Measurements from ENCODE around the gene PHLDA1.

The PHLDA1 gene

DNA sequence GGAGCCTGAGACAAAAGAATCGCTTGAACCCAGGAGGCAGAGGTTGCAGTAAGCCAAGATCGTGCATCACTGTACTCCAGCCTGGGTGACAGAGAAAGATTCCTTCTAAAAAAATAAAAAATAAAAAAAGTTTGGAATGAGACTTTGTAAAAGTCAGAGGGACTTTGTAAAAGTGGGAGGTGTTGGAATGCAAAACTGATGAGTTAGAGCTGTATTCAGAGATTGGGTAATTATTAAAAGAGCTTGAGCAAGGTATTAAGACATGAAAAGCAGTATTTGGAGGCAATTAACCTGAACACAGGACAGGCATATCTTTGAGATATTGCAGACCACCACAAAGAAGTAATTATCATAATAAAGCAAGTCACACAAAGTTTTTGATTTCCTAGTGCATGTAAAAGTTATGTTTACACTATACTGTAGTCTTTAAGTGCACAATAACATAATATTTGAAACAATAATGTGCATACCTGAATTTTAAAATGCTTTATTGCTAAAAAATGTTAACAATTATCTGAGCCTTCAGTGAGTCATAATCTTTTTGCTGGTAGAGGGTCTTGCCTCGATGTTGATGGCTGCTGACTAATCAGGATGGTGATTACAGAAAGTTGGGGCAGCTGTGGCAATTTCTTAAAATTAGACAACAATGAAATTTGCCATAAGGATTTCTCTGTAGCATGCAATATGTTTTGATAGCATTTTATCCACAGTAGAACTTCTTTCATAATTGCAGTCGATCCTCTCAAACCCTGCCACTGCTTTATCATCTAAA lies 33.1 kb downstream of the PHLDA1 start:
- ChIA-PET CTCF (interaction anchor here (0.8 kb wide), 1 partner anchor 15 kb away, joined by 3 read pairs; no protein-coding TSS in a partner anchor), POLR2A (no interaction called here)
- no peak for DNase-seq (ENCODE audit: low read depth, low spot score)
- no peak overlapping the region for H3K4me3 ChIP-seq (ENCODE audit: low read depth, low read length)
- TF ChIP-seq, protein P1, sequence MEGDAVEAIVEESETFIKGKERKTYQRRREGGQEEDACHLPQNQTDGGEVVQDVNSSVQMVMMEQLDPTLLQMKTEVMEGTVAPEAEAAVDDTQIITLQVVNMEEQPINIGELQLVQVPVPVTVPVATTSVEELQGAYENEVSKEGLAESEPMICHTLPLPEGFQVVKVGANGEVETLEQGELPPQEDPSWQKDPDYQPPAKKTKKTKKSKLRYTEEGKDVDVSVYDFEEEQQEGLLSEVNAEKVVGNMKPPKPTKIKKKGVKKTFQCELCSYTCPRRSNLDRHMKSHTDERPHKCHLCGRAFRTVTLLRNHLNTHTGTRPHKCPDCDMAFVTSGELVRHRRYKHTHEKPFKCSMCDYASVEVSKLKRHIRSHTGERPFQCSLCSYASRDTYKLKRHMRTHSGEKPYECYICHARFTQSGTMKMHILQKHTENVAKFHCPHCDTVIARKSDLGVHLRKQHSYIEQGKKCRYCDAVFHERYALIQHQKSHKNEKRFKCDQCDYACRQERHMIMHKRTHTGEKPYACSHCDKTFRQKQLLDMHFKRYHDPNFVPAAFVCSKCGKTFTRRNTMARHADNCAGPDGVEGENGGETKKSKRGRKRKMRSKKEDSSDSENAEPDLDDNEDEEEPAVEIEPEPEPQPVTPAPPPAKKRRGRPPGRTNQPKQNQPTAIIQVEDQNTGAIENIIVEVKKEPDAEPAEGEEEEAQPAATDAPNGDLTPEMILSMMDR (IDR thresholded peaks at IDR 0.05; ENCODE audit: insufficient read depth, low read length, missing control alignments), result no peak

DNA sequence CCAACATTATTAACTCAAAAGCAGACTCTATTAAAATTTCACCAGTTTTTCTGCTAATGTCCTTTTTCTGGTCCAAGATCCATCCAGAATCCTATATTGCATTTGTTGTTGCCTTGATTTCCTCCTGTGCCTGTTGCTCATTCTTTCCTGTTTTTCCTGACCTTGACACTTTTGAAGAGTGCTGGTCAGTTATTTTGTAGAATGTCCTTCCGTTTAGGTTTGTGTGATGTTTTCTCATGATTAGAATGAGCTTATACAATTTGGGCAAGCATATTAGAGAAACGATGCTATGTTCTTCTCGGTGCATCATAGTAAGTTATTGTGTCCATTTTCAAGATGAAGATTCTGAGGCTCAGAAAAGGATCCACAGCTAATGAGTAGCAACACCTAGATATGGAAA lies 33.9 kb downstream of the PHLDA1 start:
- CTCF ChIA-PET, result no interaction called here
- DNase-seq (ENCODE audit: low read depth, low spot score), result no peak
- TF ChIP-seq, protein P1 (IDR thresholded peaks at IDR 0.05; ENCODE audit: insufficient read depth, low read length, missing control alignments), result no peak
- H3K4me3 ChIP-seq (ENCODE audit: low read depth, low read length), result no peak overlapping the region
- POLR2A ChIA-PET, result no interaction called here

DNA sequence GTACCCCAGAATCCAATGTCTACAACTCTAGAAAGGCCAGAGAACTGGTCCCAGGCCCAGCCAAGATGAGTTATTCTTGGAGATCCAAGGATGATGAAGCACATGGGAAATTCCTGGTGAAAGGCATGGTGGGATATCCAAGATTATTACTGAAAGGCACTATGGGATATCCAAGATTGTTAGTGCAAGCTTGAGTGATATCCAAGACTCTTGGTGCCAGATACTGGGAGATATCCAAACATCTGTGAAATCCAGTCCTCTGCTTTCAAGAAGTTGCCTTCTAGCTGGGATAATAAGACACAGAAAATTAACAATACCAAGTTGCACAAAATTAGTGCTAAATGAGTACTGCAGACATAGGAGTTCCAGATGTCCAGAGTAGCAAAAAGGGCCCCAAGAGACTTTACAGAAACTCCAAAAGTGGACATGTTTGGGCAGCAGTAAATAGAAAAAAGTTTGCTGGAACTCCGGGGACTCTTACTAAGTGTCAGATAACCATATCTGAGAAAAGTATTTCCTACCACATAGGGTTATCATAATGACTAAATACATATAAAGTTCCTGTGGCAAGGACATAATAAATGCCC lies 34.6 kb downstream of the PHLDA1 start:
- H3K4me3 ChIP-seq (ENCODE audit: low read depth, low read length), result no peak overlapping the region
- POLR2A ChIA-PET, result no interaction called here
- DNase-seq (ENCODE audit: low read depth, low spot score), result no peak
- CTCF ChIA-PET, result no interaction called here
- TF ChIP-seq, protein P1 (IDR thresholded peaks at IDR 0.05; ENCODE audit: insufficient read depth, low read length, missing control alignments), result no peak

DNA sequence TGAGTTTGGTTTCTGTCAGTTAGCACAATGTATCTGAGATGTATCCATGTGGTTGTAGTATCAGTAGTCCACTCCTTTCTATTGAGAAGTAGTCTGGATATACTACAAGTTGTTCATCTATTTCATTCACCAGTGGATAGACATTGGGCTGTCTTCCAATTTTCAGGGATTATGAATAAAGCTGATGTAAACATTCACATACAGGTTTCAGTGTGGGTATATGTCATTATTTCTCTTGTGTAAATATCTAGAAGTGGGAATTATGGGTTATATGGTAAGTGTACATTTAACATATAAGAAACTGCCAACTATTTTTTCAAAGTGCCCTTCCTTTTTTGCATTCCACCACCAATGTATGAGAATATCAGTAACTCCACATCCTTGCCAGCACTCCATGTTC lies 35.9 kb downstream of the PHLDA1 start:
- no peak overlapping the region for H3K4me3 ChIP-seq (ENCODE audit: low read depth, low read length)
- DNase-seq (ENCODE audit: low read depth, low spot score), result no peak
- POLR2A ChIA-PET, result no interaction called here
- TF ChIP-seq, protein P1 (IDR thresholded peaks at IDR 0.05; ENCODE audit: insufficient read depth, low read length, missing control alignments), result no peak
- CTCF ChIA-PET, result no interaction called here

DNA sequence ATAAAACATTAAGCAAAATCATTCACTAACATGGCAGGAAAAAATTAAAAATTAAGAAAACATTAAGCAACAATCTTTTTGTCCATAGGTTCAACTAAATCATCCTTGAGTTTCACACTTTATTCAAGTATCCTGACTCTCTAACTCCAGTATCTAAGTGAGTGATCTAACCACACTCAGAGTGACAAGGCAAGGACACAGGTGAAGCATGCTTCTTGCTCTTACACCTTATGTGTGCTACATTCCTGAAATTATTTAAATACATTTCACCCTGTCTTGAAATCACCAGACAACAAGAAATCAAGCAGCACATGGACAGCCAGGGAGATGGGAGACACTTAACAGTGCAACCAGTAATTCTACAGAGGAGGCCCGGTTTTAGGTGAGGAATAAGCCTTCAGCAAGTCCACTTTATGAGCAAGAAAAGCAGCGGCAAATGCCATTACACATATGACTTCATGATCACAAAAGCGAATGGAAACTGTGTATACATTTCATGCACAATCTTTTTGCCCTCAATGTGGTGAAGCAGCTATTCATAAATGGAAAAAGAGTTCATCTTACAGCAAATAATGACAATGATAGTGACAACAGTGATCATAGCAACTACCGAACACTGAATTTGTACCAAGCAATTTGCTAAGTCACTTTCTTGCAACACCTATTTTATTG lies 37.4 kb downstream of the PHLDA1 start:
- H3K4me3 ChIP-seq (ENCODE audit: low read depth, low read length), result no peak overlapping the region
- TF ChIP-seq, protein P1 (IDR thresholded peaks at IDR 0.05; ENCODE audit: insufficient read depth, low read length, missing control alignments), result no peak
- no peak for DNase-seq (ENCODE audit: low read depth, low spot score)
- POLR2A ChIA-PET, result no interaction called here
- CTCF ChIA-PET, result interaction anchor here (1.1 kb wide), 1 partner anchor 9 kb away, joined by 3 read pairs; no protein-coding TSS in a partner anchor

DNA sequence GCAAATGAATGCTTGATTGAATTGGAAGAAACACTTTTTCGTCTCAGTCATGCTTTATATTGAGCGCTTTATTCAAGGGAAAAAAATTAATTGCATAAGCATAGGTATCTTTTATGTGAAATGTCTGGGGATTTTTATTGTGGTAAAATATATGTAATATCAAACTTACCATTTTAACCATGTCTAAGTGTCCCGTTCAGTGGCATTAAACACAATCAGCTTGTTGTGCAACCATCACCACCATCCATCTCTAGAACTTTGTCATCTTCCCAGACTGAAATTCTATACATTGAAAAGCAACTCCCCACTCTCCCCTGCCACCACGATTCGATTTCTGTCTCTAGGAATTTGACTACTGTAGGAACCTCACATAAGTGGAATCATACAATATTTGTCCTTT lies 39.8 kb downstream of the PHLDA1 start:
- H3K4me3 ChIP-seq (ENCODE audit: low read depth, low read length), result no peak overlapping the region
- ChIA-PET CTCF (no interaction called here), POLR2A (no interaction called here)
- TF ChIP-seq, protein P1 (IDR thresholded peaks at IDR 0.05; ENCODE audit: insufficient read depth, low read length, missing control alignments), result no peak
- no peak for DNase-seq (ENCODE audit: low read depth, low spot score)
